ENCODE data around the gene COX6A1. TPM values are rescaled to one million over a fixed set of nuclear protein-coding genes. Genes with fewer than 3 reads are reported as not detected.

COX6A1 gene
- total RNA-seq, 1 experiment from 2014 or later: 464 TPM

DNA sequence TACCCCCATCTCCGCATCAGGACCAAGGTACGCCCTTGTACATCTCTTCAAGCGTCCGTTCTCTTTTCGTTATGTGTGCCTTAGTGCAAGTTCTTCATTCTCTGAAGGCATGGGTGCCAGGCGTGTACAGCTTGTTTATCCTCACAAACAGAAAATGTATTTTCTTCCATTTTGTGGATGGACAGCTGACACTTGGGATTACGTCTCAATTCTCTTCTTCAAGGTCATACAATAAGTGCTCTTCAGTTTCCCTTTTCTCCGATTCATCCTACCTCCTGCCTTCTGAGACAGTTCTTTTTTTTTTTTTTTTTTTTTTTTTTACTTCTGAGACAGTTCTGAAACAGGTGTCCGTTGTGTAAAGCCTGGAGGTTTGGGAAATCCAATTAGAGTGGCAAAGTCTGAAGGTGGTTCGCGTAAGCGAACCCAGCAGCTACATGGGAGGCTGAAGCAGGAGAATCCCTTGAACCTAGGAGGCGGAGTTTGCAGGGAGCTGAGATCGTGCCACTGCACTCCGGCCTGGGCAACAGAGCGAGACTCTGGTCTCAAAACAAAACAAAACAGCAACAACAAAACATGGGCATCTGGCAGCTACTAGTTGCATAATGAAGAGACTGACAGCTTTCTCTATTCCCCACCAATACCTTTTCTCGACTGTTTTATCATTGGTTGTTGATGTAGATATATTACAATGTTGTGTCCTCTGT, 734 bp downstream of the COX6A1 start:
- ATAC-seq (peak; percentile 2), DNase-seq (ENCODE audit: low read depth, low spot score) (no peak)
- TF ChIP-seq ZNF274 (IDR thresholded peaks at IDR 0.05; ENCODE audit: low read depth, low read length): no peak
- TF ChIP-seq, protein P1, sequence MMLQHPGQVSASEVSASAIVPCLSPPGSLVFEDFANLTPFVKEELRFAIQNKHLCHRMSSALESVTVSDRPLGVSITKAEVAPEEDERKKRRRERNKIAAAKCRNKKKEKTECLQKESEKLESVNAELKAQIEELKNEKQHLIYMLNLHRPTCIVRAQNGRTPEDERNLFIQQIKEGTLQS (IDR thresholded peaks at IDR 0.05): no peak
- TF ChIP-seq POLR2AphosphoS5 (IDR thresholded peaks at IDR 0.05; ENCODE audit: low read depth, low read length): no peak
- TF ChIP-seq CBX3 (IDR thresholded peaks at IDR 0.05; ENCODE audit: low read depth): no peak
- no peak for TF ChIP-seq POLR2A (IDR thresholded peaks at IDR 0.05; ENCODE audit: borderline replicate concordance, extremely low read depth, insufficient read depth, insufficient read length)
- no peak for TF ChIP-seq FOSL1 (IDR thresholded peaks at IDR 0.05; ENCODE audit: low read depth)
- TF ChIP-seq, protein P2, sequence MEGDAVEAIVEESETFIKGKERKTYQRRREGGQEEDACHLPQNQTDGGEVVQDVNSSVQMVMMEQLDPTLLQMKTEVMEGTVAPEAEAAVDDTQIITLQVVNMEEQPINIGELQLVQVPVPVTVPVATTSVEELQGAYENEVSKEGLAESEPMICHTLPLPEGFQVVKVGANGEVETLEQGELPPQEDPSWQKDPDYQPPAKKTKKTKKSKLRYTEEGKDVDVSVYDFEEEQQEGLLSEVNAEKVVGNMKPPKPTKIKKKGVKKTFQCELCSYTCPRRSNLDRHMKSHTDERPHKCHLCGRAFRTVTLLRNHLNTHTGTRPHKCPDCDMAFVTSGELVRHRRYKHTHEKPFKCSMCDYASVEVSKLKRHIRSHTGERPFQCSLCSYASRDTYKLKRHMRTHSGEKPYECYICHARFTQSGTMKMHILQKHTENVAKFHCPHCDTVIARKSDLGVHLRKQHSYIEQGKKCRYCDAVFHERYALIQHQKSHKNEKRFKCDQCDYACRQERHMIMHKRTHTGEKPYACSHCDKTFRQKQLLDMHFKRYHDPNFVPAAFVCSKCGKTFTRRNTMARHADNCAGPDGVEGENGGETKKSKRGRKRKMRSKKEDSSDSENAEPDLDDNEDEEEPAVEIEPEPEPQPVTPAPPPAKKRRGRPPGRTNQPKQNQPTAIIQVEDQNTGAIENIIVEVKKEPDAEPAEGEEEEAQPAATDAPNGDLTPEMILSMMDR (IDR thresholded peaks at IDR 0.05 in 2 of 3, conservative IDR thresholded peaks at IDR 0.05 in 1 of 3; ENCODE audit: borderline replicate concordance in 1 of 3, insufficient read depth in 1 of 3, low read depth in 2 of 3, low read length in 2 of 3): no peak
- no peak for TF ChIP-seq SP1 (IDR thresholded peaks at IDR 0.05; ENCODE audit: low read depth)
- no peak for TF ChIP-seq YY1 (IDR thresholded peaks at IDR 0.05; ENCODE audit: extremely low read depth, insufficient replicate concordance, low read depth, low read length)
- TF ChIP-seq JUND (IDR thresholded peaks at IDR 0.05): no peak
- TF ChIP-seq CEBPB (IDR thresholded peaks at IDR 0.05; ENCODE audit: low read depth): no peak
- TF ChIP-seq EZH2phosphoT487 (IDR thresholded peaks at IDR 0.05; ENCODE audit: borderline replicate concordance): no peak
- TF ChIP-seq, protein P3, sequence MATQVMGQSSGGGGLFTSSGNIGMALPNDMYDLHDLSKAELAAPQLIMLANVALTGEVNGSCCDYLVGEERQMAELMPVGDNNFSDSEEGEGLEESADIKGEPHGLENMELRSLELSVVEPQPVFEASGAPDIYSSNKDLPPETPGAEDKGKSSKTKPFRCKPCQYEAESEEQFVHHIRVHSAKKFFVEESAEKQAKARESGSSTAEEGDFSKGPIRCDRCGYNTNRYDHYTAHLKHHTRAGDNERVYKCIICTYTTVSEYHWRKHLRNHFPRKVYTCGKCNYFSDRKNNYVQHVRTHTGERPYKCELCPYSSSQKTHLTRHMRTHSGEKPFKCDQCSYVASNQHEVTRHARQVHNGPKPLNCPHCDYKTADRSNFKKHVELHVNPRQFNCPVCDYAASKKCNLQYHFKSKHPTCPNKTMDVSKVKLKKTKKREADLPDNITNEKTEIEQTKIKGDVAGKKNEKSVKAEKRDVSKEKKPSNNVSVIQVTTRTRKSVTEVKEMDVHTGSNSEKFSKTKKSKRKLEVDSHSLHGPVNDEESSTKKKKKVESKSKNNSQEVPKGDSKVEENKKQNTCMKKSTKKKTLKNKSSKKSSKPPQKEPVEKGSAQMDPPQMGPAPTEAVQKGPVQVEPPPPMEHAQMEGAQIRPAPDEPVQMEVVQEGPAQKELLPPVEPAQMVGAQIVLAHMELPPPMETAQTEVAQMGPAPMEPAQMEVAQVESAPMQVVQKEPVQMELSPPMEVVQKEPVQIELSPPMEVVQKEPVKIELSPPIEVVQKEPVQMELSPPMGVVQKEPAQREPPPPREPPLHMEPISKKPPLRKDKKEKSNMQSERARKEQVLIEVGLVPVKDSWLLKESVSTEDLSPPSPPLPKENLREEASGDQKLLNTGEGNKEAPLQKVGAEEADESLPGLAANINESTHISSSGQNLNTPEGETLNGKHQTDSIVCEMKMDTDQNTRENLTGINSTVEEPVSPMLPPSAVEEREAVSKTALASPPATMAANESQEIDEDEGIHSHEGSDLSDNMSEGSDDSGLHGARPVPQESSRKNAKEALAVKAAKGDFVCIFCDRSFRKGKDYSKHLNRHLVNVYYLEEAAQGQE (IDR thresholded peaks at IDR 0.05; ENCODE audit: low read depth): no peak
- no peak for TF ChIP-seq SRF (IDR thresholded peaks at IDR 0.05; ENCODE audit: low read depth)
- TF ChIP-seq SIN3A (IDR thresholded peaks at IDR 0.05; ENCODE audit: low read depth): no peak; the same call in 1 of the 2 replicates
- no peak for TF ChIP-seq TCF7L2 (IDR thresholded peaks at IDR 0.05; ENCODE audit: borderline replicate concordance, extremely low read depth, insufficient read depth, insufficient read length)
- no peaks in the 10 kb centered on the region for H3K9me3 ChIP-seq (ENCODE audit: control insufficient read depth in 1 of 2, insufficient read depth in 1 of 2, low read depth in 1 of 2, low read length in 2 of 2)
- no peaks in the 10 kb centered on the region for H3K9me2 ChIP-seq (ENCODE audit: insufficient read depth)
- H3K4me1 ChIP-seq (ENCODE audit: control insufficient read depth in 1 of 2, insufficient read depth in 2 of 2, low read length in 2 of 2): peaks cover 8 to 21% of the 10 kb centered on the region in 2 experiments
- peaks cover 1% of the 10 kb centered on the region; the same call in 1 of the 2 replicates for H4K20me1 ChIP-seq (ENCODE audit: insufficient read depth)
- intact Hi-C loops (cut with micrococcal nuclease): loop anchor here (1.0 to 10.0 kb wide), 4 partner anchors 82 to 206 kb away; partner anchors contain the start of gene CABP1
- peak overlapping the region; percentile 72 for H3K9ac ChIP-seq (ENCODE audit: low read length)
- peaks cover 47% of the 10 kb centered on the region for H3K79me2 ChIP-seq (ENCODE audit: insufficient read depth, low read length)
- no peak overlapping the region for H2AFZ ChIP-seq (ENCODE audit: low read depth, low read length, poor library complexity, severe bottlenecking)
- H3K4me2 ChIP-seq (ENCODE audit: low read length): peak overlapping the region; percentile 83
- ChIA-PET RAD21 (ENCODE audit: low non-redundant PET in 1 of 2, low total read pairs in 2 of 2, uncharacterized antibody in 2 of 2, unreplicated experiment in 2 of 2) (interaction anchor here in 1 of 2 experiments (0.7 kb wide), 1 partner anchor 83 kb away, joined by 3 read pairs; no protein-coding TSS in a partner anchor), CTCF (interaction anchor here (0.7 to 1.0 kb wide), 2 partner anchors 81 to 544 kb away, joined by 3 read pairs; no protein-coding TSS in a partner anchor), POLR2A (no interaction called here)
- no peaks in the 10 kb centered on the region for H3K27me3 ChIP-seq (ENCODE audit: insufficient read depth, low read length)
- H3K27ac ChIP-seq (ENCODE audit: low read depth, low read length): peak overlapping the region; percentile 81
- H3K36me3 ChIP-seq (ENCODE audit: control insufficient read depth in 1 of 2, insufficient read depth in 2 of 2, low read length in 2 of 2): peaks cover 16 to 24% of the 10 kb centered on the region in 2 experiments
- H3K4me3 ChIP-seq (replicated peaks in 1 of 2; ENCODE audit: low read depth in 1 of 2, low read length in 2 of 2): peak overlapping the region; percentile 65 to 71
- BruUV-seq (replicated peaks): TSS peak; percentile 77

Data from HCT116 (cell line).